Thoracic aorta (tissue), 2 donors: Measurements from ENCODE around the gene NME9. TPM values are rescaled to one million over a fixed set of nuclear protein-coding genes. Genes with fewer than 3 reads are reported as not detected.
"Not testable (repeated sequence)": the region's sequence is repeated elsewhere in the genome, so short reads cannot be mapped to it uniquely, and the experiment has no call there.

Experiments used
- ATAC-seq: fragments of 150-250 bp; one replicate; pipeline ENCODE4 v1.8.0; 2017; ENCODE audit warnings: low read depth; ENCODE audit not compliant: insufficient number of reproducible peaks, low FRiP score
- DNase-seq: peaks from one replicate; pipeline ENCODE4 v3.0.0-alpha.2; 2020; ENCODE audit warnings: low spot score
- H3K27ac ChIP-seq, 2 donors: fragments of 200-600 bp; sonication (generic); 1 replicate in 1 of 2; 2 replicates in 1 of 2; pipeline ENCODE4 v1.5.1; 2016; ENCODE audit warnings: mild to moderate bottlenecking in 2 of 2, moderate library complexity in 2 of 2
- H3K27me3 ChIP-seq: fragments of 200-600 bp; sonication (generic); replicated peaks from 2 replicates; pipeline ENCODE4 v1.6.0; 2016; ENCODE audit warnings: mild to moderate bottlenecking; ENCODE audit not compliant: insufficient read depth
- H3K36me3 ChIP-seq: fragments of 200-600 bp; sonication (generic); one replicate; pipeline ENCODE4 v1.5.1; 2016
- H3K4me1 ChIP-seq, 2 donors: fragments of 200-600 bp; sonication (generic); 1 replicate in 1 of 2; 2 replicates in 1 of 2; pipeline versions ENCODE4 v1.5.1 to v1.6.0; 2016; ENCODE audit warnings: low read depth in 2 of 2, mild to moderate bottlenecking in 1 of 2; ENCODE audit not compliant: control insufficient read depth in 1 of 2
- H3K4me3 ChIP-seq: fragments of 200-600 bp; sonication (generic); 2 replicates; pipeline ENCODE4 v1.5.1; 2016; ENCODE audit warnings: mild to moderate bottlenecking
- H3K9me3 ChIP-seq: fragments of 200-600 bp; sonication (generic); 2 replicates; pipeline ENCODE4 v1.5.1; 2016
- CTCF ChIP-seq: fragments of 200-600 bp; sonication (generic); IDR thresholded peaks from one replicate; pipeline ENCODE4 v1.5.1; 2019; ENCODE audit warnings: antibody characterized with exemption
- total RNA-seq, 2 donors: library from RNA; depleted of rRNA; stranded (reverse); fragments of >200 nt; gene quantifications; one replicate each; pipeline versions ENCODE4 v1.1.0 to v1.2.3, GENCODE V29; 2016

The NME9 gene, protein sequence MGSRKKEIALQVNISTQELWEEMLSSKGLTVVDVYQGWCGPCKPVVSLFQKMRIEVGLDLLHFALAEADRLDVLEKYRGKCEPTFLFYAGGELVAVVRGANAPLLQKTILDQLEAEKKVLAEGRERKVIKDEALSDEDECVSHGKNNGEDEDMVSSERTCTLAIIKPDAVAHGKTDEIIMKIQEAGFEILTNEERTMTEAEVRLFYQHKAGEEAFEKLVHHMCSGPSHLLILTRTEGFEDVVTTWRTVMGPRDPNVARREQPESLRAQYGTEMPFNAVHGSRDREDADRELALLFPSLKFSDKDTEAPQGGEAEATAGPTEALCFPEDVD
- not detected for total RNA-seq

GRCh38 chr3:138329127-138329983, at the start of gene NME9:
NME9 (minus strand) TSS chr3:138329851; CDS start chr3:138329335, 516 bp downstream.
- H3K4me3 ChIP-seq, result peak within 1 kb of the TSS; percentile 82
- peaks cover 0 to 12% of the 10 kb centered on the region in 2 donors for H3K4me1 ChIP-seq
- no peaks in the 10 kb centered on the region for H3K36me3 ChIP-seq
- no peaks in the 10 kb centered on the region for H3K9me3 ChIP-seq
- peak; percentile 66 for ATAC-seq
- TF ChIP-seq CTCF, result peak; percentile 64
- DNase-seq, result peak; percentile 68
- H3K27ac ChIP-seq, result peak within 1 kb of the TSS in 1 of 2 donors; percentile 35
- H3K27me3 ChIP-seq, result no peaks in the 10 kb centered on the region

DNA sequence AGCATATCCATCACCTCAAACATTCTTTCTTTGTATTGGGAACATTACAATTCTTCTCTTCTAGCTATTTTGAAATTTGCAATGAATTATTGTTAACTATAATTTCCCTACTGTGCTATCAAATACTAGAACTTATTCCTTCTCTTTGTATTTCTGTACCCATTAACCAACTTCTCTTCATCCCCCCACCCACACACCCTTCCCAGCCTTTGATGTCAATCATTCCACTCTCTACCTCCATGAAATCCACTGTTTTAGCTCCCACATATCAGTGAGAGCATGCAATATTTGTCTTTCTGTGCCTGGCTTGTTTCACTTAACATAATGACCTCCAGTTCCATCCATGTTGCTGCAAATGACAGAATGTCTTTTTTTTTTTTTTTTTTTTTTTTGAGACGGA, 49.3 kb upstream of the NME9 start:
- no peak overlapping the region for H3K27ac ChIP-seq
- no peak for TF ChIP-seq CTCF
- no peaks in the 10 kb centered on the region for H3K36me3 ChIP-seq
- H3K9me3 ChIP-seq, result no peaks in the 10 kb centered on the region
- H3K4me1 ChIP-seq, result peaks cover 16 to 47% of the 10 kb centered on the region in 2 donors
- H3K4me3 ChIP-seq, result no peak overlapping the region
- ATAC-seq, result no peak
- no peak for DNase-seq
- H3K27me3 ChIP-seq, result no peaks in the 10 kb centered on the region

DNA sequence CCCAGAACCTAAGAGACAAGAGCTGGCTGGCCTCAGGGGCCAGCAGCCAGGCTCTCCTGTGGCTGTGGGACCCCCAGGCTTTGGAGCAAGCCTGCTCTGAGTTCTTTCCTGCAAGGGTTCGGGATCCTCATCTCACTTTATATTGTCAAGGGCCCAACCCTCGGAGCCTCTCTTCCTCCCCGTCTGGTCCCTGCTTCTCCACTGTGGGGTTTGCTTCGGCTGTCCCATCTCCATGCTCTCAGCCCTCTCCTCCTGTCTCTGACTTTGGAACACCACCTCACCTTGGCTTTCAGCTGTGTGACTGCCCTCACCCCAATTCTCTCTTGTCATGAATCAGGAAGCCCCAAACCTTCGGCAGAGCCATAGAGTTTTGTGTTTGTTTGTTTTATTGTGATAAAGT, 48.7 kb upstream of the NME9 start:
- Histone ChIP-seq H3K36me3 (no peaks in the 10 kb centered on the region), H3K9me3 (no peaks in the 10 kb centered on the region), H3K27me3 (no peaks in the 10 kb centered on the region), H3K4me3 (no peak overlapping the region), H3K4me1 (peaks cover 16 to 47% of the 10 kb centered on the region in 2 donors), H3K27ac (no peak overlapping the region)
- ATAC-seq (no peak), DNase-seq (no peak)
- TF ChIP-seq CTCF, result no peak

DNA sequence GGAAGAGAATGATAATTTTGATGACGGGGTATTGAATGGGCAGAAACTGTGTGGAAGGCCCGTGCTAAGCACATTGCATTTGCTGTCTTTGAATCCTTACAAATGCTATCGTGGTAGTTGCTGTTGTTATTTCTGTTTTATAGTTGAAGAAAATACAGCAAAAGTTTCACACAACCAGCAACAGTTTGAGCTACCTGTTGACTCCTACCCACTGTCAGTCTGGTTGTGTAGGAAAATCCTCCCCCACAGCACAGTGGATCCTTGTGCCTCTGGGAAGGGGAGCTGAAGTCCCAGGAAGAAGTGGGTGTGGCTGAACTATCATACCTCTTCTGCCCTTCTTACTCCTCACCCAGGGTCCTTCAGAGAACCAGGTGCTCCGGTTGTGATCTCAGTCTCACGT, 48.2 kb upstream of the NME9 start:
- H3K9me3 ChIP-seq, result no peaks in the 10 kb centered on the region
- no peak overlapping the region for H3K27ac ChIP-seq
- DNase-seq, result no peak
- no peak for TF ChIP-seq CTCF
- H3K27me3 ChIP-seq, result no peaks in the 10 kb centered on the region
- ATAC-seq, result no peak
- peaks cover 16 to 44% of the 10 kb centered on the region in 2 donors for H3K4me1 ChIP-seq
- H3K4me3 ChIP-seq, result no peak overlapping the region
- H3K36me3 ChIP-seq, result no peaks in the 10 kb centered on the region

DNA sequence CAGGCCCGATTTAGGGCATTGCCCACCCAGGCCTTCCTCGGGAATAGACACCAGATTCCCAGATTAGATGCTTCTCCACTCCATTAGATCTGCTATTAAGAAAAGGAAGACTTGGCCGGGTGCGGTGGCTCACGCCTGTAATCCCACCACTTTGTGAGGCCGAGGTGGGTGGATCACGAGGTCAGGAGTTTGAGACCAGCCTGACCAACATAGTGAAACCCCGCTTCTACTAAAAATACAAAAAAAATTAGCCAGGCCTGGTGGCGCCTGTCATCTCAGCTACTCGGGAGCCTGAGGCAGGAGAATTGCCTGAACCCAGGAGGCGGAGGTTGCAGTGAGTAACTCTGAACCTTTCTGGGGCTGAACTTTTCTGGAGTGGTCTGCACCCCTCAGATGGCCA, 47.6 kb upstream of the NME9 start:
- H3K9me3 ChIP-seq, H3K36me3 ChIP-seq, ATAC-seq, H3K27me3 ChIP-seq, DNase-seq, H3K4me3 ChIP-seq, H3K27ac ChIP-seq: not testable (repeated sequence)
- peaks cover 10 to 44% of the 10 kb centered on the region in 2 donors for H3K4me1 ChIP-seq
